ENCODE results near the gene BMPR1B.
A peak's percentile ranks its signal among the peaks of the same experiment; 100 is the strongest.

The BMPR1B gene

GRCh38 chr4:94870146-94870545 is 112.4 kb downstream of the BMPR1B start:
- no peaks in the 10 kb centered on the region for H3K36me3 ChIP-seq (ENCODE audit: insufficient read depth, low read length)
- no peak overlapping the region for H3K4me3 ChIP-seq (ENCODE audit: low read depth, low read length)
- no peaks in the 10 kb centered on the region for H3K27me3 ChIP-seq (ENCODE audit: insufficient read depth, low read length)
- no peak overlapping the region for H2AFZ ChIP-seq (ENCODE audit: low read length, unreplicated experiment)
- H3K79me2 ChIP-seq (ENCODE audit: control insufficient read depth, insufficient read depth, low read length, unreplicated experiment), result no peaks in the 10 kb centered on the region
- no peaks in the 10 kb centered on the region for H3K4me1 ChIP-seq (ENCODE audit: control insufficient read depth, insufficient read depth, low read length, unreplicated experiment)
- no peak overlapping the region for H3K27ac ChIP-seq (ENCODE audit: low read depth, low read length)

DNA sequence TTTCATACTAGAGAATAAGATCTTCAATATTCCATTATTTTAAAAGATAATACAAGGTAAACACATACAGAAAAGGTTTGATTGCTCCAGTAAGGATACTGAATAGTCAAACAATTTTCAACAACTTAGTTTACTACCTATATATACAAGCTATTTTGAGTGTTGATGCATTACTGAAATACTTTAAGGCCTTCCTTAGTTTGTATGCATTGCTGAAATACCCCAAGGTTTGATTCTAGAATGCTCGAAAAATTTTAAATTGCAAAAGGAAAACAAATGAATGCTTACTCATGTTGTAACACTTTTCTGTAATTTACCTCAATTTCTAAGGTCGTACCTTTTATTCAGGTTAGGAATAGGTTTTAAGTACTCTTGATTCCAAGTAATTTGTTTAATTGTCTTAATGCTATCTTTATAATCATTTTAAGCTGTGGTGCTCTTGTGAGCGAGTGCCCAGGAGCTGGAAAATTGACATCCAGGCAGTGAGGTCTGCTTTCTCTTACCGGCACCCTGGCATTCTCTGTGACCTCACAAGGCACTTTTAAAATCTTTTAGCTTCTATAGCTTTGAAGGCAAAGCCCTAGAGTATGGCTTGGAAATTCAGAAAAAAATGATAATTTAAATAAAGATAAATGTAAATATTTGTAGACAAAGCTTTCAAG is 114.0 kb downstream of the BMPR1B start:
- Histone ChIP-seq H3K36me3 (ENCODE audit: insufficient read depth, low read length) (no peaks in the 10 kb centered on the region), H2AFZ (ENCODE audit: low read length, unreplicated experiment) (no peak overlapping the region), H3K79me2 (ENCODE audit: control insufficient read depth, insufficient read depth, low read length, unreplicated experiment) (no peaks in the 10 kb centered on the region), H3K4me1 (ENCODE audit: control insufficient read depth, insufficient read depth, low read length, unreplicated experiment) (no peaks in the 10 kb centered on the region), H3K4me3 (ENCODE audit: low read depth, low read length) (no peak overlapping the region), H3K27me3 (ENCODE audit: insufficient read depth, low read length) (no peaks in the 10 kb centered on the region), H3K27ac (ENCODE audit: low read depth, low read length) (no peak overlapping the region)

DNA sequence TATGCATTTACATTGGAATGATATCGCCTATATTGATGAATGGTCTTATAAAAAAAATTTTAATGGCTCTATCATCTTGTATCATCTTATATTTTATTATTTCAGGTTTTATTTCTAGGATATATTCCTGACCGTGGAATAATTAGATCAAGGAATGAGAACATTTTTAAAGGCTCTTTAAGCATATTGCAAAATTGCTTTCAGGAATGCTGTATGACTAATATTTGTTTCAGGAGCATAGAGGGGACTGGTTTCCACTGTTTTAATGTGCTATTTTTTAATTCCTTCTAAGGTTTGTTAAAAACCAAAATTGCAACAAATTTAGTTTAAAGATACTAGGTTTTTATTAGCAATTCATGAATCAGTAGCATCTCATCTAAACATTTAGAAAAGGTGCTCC is 120.2 kb downstream of the BMPR1B start:
- Histone ChIP-seq H3K27me3 (ENCODE audit: insufficient read depth, low read length) (no peaks in the 10 kb centered on the region), H3K4me3 (ENCODE audit: low read depth, low read length) (no peak overlapping the region), H3K36me3 (ENCODE audit: insufficient read depth, low read length) (no peaks in the 10 kb centered on the region), H3K4me1 (ENCODE audit: control insufficient read depth, insufficient read depth, low read length, unreplicated experiment) (peaks cover 13% of the 10 kb centered on the region), H2AFZ (ENCODE audit: low read length, unreplicated experiment) (peak overlapping the region; percentile 89), H3K79me2 (ENCODE audit: control insufficient read depth, insufficient read depth, low read length, unreplicated experiment) (no peaks in the 10 kb centered on the region), H3K27ac (ENCODE audit: low read depth, low read length) (peak overlapping the region; percentile 82)

DNA sequence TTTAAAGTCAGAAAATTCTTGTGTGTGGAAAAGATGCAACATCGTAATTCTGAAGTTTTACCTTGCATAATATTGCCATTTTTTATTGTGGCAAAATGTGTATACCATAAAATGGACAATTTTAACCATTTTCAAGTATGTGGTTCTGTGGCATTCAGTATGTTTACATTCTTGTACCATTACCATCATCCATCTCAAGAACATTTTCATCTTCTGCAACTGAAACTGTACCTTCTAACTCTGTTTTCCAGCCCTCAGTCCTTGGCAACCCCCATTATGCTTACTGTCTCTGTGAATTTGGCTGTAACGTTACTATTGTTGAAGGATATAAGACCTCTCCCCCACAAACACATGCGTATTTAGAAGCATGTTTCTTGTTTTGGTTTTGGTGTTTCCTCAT is 123.2 kb downstream of the BMPR1B start:
- no peaks in the 10 kb centered on the region for H3K27me3 ChIP-seq (ENCODE audit: insufficient read depth, low read length)
- H3K27ac ChIP-seq (ENCODE audit: low read depth, low read length), result no peak overlapping the region
- no peak overlapping the region for H2AFZ ChIP-seq (ENCODE audit: low read length, unreplicated experiment)
- peaks cover 13% of the 10 kb centered on the region for H3K4me1 ChIP-seq (ENCODE audit: control insufficient read depth, insufficient read depth, low read length, unreplicated experiment)
- H3K4me3 ChIP-seq (ENCODE audit: low read depth, low read length), result no peak overlapping the region
- H3K79me2 ChIP-seq (ENCODE audit: control insufficient read depth, insufficient read depth, low read length, unreplicated experiment), result no peaks in the 10 kb centered on the region
- no peaks in the 10 kb centered on the region for H3K36me3 ChIP-seq (ENCODE audit: insufficient read depth, low read length)

GRCh38 chr4:94882756-94883155 is 125.0 kb downstream of the BMPR1B start:
- Histone ChIP-seq H3K4me3 (ENCODE audit: low read depth, low read length) (no peak overlapping the region), H3K4me1 (ENCODE audit: control insufficient read depth, insufficient read depth, low read length, unreplicated experiment) (peaks cover 6% of the 10 kb centered on the region), H3K79me2 (ENCODE audit: control insufficient read depth, insufficient read depth, low read length, unreplicated experiment) (no peaks in the 10 kb centered on the region), H3K27ac (ENCODE audit: low read depth, low read length) (no peak overlapping the region), H3K27me3 (ENCODE audit: insufficient read depth, low read length) (no peaks in the 10 kb centered on the region), H3K36me3 (ENCODE audit: insufficient read depth, low read length) (no peaks in the 10 kb centered on the region), H2AFZ (ENCODE audit: low read length, unreplicated experiment) (no peak overlapping the region)

GRCh38 chr4:94887027-94887426 is 129.3 kb downstream of the BMPR1B start:
- Histone ChIP-seq H3K36me3 (ENCODE audit: insufficient read depth, low read length) (no peaks in the 10 kb centered on the region), H2AFZ (ENCODE audit: low read length, unreplicated experiment) (no peak overlapping the region)

GRCh38 chr4:94889523-94889922 is 131.8 kb downstream of the BMPR1B start:
- H3K36me3 ChIP-seq (ENCODE audit: insufficient read depth, low read length), result no peaks in the 10 kb centered on the region
- peaks cover 12% of the 10 kb centered on the region for H3K4me1 ChIP-seq (ENCODE audit: control insufficient read depth, insufficient read depth, low read length, unreplicated experiment)
- no peaks in the 10 kb centered on the region for H3K27me3 ChIP-seq (ENCODE audit: insufficient read depth, low read length)
- H2AFZ ChIP-seq (ENCODE audit: low read length, unreplicated experiment), result no peak overlapping the region
- no peak overlapping the region for H3K27ac ChIP-seq (ENCODE audit: low read depth, low read length)
- H3K4me3 ChIP-seq (ENCODE audit: low read depth, low read length), result no peak overlapping the region
- H3K79me2 ChIP-seq (ENCODE audit: control insufficient read depth, insufficient read depth, low read length, unreplicated experiment), result no peaks in the 10 kb centered on the region

More at GRCh38 chr4:94887027-94887426, 129.3 kb downstream of the BMPR1B start:
- H3K4me1 ChIP-seq (ENCODE audit: control insufficient read depth, insufficient read depth, low read length, unreplicated experiment), result peaks cover 7% of the 10 kb centered on the region
- H3K79me2 ChIP-seq (ENCODE audit: control insufficient read depth, insufficient read depth, low read length, unreplicated experiment), result no peaks in the 10 kb centered on the region
- no peak overlapping the region for H3K4me3 ChIP-seq (ENCODE audit: low read depth, low read length)
- no peaks in the 10 kb centered on the region for H3K27me3 ChIP-seq (ENCODE audit: insufficient read depth, low read length)
- H3K27ac ChIP-seq (ENCODE audit: low read depth, low read length), result no peak overlapping the region

- Histone ChIP-seq H3K4me1 (ENCODE audit: control insufficient read depth, insufficient read depth, low read length, unreplicated experiment) (peaks cover 12% of the 10 kb centered on the region), H3K79me2 (ENCODE audit: control insufficient read depth, insufficient read depth, low read length, unreplicated experiment) (no peaks in the 10 kb centered on the region), H3K27me3 (ENCODE audit: insufficient read depth, low read length) (no peaks in the 10 kb centered on the region), H3K36me3 (ENCODE audit: insufficient read depth, low read length) (no peaks in the 10 kb centered on the region), H3K4me3 (ENCODE audit: low read depth, low read length) (no peak overlapping the region), H3K27ac (ENCODE audit: low read depth, low read length) (no peak overlapping the region), H2AFZ (ENCODE audit: low read length, unreplicated experiment) (no peak overlapping the region)
Observed at GRCh38 chr4:94889946-94890345, 132.2 kb downstream of the BMPR1B start.

DNA sequence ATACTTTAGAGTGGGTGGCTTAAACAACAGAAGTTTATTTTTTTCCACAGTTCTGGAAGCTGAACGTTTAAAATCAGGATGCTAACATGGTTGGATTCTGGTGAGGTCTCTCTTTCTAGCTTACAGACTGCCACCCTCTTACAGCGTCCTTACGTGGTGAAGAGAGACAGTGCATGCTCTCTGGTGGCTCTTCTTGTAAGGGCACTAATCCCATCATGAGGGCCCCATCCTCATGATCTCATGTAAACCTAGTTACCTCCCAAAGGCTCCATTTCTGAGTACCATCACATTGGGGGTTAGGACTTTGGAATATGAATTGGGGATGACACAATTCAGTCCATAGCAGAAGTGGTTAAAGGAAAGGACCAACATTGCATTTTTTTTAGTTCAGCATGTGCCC is 132.8 kb downstream of the BMPR1B start:
- Histone ChIP-seq H3K4me1 (ENCODE audit: control insufficient read depth, insufficient read depth, low read length, unreplicated experiment) (peaks cover 12% of the 10 kb centered on the region), H3K4me3 (ENCODE audit: low read depth, low read length) (no peak overlapping the region), H3K36me3 (ENCODE audit: insufficient read depth, low read length) (no peaks in the 10 kb centered on the region), H3K27ac (ENCODE audit: low read depth, low read length) (no peak overlapping the region), H3K27me3 (ENCODE audit: insufficient read depth, low read length) (no peaks in the 10 kb centered on the region), H3K79me2 (ENCODE audit: control insufficient read depth, insufficient read depth, low read length, unreplicated experiment) (no peaks in the 10 kb centered on the region), H2AFZ (ENCODE audit: low read length, unreplicated experiment) (no peak overlapping the region)

DNA sequence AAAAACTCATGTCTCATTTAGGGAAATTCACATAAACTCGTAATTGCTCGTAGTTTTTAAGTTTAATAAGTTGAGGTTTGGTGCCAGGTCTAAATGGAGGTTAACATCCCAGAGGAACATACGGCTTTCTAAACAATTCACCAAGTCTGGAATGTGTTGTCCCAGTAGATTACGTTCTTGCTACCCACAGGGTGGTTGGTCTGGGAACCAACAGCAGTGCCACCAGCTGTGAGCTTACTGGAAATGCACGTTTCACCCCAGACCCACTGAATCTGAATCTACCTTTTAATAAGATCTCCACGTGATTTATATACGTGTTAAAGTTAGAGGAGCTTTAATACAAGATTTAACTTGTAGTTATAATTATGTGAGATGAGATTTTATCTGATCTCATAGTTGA is 134.3 kb downstream of the BMPR1B start:
- no peak overlapping the region for H2AFZ ChIP-seq (ENCODE audit: low read length, unreplicated experiment)
- H3K4me3 ChIP-seq (ENCODE audit: low read depth, low read length), result no peak overlapping the region
- H3K4me1 ChIP-seq (ENCODE audit: control insufficient read depth, insufficient read depth, low read length, unreplicated experiment), result peaks cover 12% of the 10 kb centered on the region
- no peaks in the 10 kb centered on the region for H3K27me3 ChIP-seq (ENCODE audit: insufficient read depth, low read length)
- H3K79me2 ChIP-seq (ENCODE audit: control insufficient read depth, insufficient read depth, low read length, unreplicated experiment), result no peaks in the 10 kb centered on the region
- no peaks in the 10 kb centered on the region for H3K36me3 ChIP-seq (ENCODE audit: insufficient read depth, low read length)
- no peak overlapping the region for H3K27ac ChIP-seq (ENCODE audit: low read depth, low read length)

GRCh38 chr4:94895081-94895480 is 137.3 kb downstream of the BMPR1B start:
- no peaks in the 10 kb centered on the region for H3K36me3 ChIP-seq (ENCODE audit: insufficient read depth, low read length)
- H3K79me2 ChIP-seq (ENCODE audit: control insufficient read depth, insufficient read depth, low read length, unreplicated experiment), result no peaks in the 10 kb centered on the region
- peaks cover 4% of the 10 kb centered on the region for H3K4me1 ChIP-seq (ENCODE audit: control insufficient read depth, insufficient read depth, low read length, unreplicated experiment)
- H2AFZ ChIP-seq (ENCODE audit: low read length, unreplicated experiment), result peak overlapping the region; percentile 10
- no peak overlapping the region for H3K27ac ChIP-seq (ENCODE audit: low read depth, low read length)
- no peak overlapping the region for H3K4me3 ChIP-seq (ENCODE audit: low read depth, low read length)
- no peaks in the 10 kb centered on the region for H3K27me3 ChIP-seq (ENCODE audit: insufficient read depth, low read length)

Data from ACC112 (cell line).